SK-N-MC (cell line): ENCODE data around the gene ATP5PF.

Experiments
- EZH2 ChIP-seq: fragments of 200-600 bp; sonication (generic); IDR thresholded peaks from one replicate; pipeline ENCODE4 v1.6.1; 2017; ENCODE audit warnings: antibody characterized with exemption
- FOXP2 ChIP-seq: optimal IDR thresholded peaks from 2 replicates; pipeline ENCODE3; 2011; ENCODE audit warnings: mild to moderate bottlenecking, moderate library complexity; ENCODE audit not compliant: insufficient read depth; ENCODE audit errors: extremely low read length, control extremely low read depth
- POLR2AphosphoS5 ChIP-seq: IDR thresholded peaks from 2 replicates; pipeline ENCODE4 v1.6.1; 2012; ENCODE audit warnings: mild to moderate bottlenecking, low read depth, low read length, borderline replicate concordance

DNA sequence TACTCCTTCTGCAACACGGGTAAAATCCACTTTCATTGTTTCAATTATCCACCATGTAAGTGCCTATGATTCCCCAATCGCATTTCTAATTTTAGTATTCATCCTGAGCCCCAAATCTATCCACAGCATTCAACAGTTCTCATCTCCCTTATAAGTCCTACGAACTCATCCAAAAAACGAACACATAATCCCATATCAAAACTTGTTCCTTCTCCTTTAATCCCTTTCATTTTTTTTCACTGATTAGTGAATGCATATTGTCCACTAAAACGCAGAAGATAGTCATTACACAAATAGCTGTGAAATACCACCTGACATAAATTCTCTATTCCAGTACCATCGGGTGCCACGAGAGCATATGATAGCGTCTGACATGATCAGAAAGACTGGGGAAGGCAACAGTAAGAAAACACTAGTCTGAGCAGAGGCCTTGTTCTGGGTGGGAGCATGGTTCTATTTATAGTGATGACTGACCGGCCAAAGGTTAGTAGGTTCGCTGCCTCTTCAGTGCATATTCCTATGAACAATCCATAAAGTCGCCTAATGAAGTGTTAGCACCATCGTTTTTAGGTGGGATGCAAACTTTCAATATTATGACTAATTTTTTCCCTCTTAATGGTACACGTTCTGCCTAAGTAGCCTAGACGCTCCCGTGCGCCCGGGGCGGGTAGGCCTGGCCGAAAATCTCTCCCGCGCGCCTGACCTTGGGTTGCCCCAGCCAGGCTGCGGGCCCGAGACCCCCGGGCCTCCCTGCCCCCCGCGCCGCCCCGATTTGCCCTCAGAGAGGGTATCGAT, 648 bp downstream of the ATP5PF start:
- no peak for TF ChIP-seq EZH2
- no peak for TF ChIP-seq POLR2AphosphoS5
- TF ChIP-seq FOXP2, result no peak
